ENCODE data around the gene TMC6.

TMC6 gene

GRCh38 chr17:78134899-78135385 lies 6.4 kb upstream of the TMC6 start:
- DNase-seq, result no peak

DNA sequence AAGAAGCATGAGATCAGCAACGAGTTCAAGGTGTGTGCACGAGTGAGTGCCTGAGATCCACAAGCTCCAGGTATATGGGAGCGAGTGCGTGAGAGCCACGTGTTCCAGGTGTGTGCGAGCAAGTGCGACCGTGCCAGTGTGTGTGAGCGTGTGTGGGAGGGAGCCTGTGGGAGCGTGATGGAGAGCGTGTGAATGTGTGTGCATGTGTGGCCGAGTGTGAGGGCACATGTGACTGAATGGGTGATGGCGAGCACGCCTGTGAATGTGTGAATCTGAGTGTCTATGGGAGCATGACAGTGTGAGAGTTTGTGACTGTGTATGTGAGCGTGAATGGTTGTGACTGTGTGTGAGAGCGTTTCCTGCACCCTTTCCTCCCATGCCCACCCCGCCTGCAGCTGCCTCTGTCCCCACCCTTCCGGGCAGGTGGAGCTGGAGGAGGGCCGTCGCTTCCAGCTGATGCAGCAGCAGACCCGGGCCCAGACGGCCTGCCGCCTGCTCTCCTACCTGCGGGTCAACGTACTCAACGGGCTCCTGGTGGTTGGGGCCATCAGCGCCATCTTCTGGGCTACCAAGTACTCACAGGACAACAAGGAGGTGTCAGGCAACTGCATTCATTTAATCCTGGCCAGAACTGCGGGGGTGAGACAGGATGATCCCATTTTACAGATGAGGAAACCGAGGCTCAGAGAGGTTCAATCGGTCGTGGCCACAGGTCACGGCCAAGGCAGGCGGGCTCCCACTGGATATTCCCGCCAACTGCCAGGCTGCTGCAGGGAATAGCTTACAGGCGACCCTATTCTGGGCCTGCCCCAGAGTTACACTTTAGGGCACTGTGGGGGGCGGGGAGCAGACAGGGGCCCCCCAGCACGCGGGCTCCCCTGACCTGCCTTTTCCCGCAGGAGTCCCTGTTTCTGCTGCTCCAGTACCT lies 5.7 kb upstream of the TMC6 start:
- peak; percentile 63 for DNase-seq

DNA sequence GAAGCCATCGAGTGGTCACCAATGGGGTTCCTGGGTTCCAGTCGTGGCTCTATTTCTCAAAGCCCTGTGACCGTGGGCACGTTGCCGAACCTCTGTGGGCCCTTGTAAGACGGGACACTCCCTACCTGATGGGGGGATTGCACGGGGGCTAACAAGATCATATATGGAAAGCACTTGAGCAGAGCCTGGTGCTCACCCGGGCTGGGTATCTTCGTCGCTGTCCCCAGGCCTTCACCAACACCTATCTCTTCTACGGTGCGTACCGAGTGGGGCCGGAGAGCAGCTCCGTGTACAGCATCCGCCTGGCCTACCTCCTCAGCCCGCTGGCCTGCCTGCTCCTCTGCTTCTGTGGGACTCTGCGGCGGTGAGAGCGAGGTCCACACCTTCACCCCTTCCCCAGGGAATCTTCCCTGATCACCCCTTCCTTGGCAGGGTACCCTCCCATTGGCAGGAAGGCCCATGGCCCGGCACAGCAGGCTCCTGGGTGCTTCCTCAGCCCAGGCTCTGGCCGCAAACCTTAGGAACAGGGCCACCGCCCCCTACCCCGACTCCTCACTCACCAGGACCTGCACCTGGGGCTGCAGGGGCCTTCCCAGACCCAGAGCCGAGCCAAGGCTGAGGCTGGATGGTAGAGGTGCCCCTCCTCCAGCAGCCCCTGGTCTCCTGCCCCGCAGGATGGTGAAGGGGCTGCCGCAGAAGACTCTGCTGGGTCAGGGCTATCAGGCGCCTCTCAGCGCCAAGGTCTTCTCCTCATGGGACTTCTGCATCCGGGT lies 4.8 kb upstream of the TMC6 start:
- no peak for DNase-seq

DNA sequence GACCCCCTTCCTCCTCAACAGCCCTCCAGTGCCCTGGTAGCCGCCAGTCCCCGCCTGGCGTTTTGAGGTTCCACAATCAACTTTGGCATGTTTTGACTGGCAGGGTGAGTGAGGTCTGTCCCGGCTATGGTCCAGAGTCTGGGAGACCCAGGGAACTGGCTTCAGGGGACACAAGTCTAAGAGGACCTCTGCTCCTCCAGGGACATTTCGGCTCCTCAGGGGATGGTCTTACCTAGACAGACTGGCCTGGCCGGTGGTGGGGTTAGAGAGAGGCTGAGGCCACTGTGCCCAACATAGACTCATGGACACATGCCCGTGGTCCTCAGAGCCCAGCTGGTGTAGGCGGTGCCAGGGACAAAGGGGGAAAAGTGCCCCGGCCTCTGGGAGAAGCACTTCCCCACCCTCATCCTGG lies 4.2 kb upstream of the TMC6 start:
- no peak for DNase-seq

DNA sequence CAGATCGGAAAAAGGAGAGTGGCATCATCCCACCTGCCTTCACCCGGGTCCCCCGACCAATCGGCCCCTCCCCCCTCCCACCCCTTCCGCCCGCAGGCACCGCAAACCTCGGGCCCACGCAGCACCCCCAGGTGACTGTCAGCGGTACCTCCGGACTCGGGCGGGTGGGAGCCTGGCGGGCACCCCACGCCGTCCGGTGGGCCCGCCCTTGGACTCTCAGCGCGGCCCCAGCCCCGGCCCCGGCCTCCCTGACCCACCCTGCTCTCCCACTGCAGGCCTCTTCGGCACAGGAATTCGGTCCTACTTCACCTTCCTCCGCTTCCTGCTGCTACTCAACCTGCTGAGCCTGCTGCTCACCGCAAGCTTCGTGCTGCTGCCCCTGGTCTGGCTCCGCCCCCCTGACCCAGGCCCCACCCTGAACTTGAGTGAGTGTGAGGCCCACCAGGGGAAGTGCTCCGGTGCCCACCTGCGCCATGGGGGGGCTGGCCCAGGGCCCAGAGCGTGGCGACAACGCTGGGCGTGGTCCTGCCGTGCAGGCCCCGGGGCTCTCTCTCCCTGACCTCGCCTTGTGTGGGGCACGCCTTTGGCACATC lies 3.6 kb upstream of the TMC6 start:
- DNase-seq, result peak; percentile 36

DNA sequence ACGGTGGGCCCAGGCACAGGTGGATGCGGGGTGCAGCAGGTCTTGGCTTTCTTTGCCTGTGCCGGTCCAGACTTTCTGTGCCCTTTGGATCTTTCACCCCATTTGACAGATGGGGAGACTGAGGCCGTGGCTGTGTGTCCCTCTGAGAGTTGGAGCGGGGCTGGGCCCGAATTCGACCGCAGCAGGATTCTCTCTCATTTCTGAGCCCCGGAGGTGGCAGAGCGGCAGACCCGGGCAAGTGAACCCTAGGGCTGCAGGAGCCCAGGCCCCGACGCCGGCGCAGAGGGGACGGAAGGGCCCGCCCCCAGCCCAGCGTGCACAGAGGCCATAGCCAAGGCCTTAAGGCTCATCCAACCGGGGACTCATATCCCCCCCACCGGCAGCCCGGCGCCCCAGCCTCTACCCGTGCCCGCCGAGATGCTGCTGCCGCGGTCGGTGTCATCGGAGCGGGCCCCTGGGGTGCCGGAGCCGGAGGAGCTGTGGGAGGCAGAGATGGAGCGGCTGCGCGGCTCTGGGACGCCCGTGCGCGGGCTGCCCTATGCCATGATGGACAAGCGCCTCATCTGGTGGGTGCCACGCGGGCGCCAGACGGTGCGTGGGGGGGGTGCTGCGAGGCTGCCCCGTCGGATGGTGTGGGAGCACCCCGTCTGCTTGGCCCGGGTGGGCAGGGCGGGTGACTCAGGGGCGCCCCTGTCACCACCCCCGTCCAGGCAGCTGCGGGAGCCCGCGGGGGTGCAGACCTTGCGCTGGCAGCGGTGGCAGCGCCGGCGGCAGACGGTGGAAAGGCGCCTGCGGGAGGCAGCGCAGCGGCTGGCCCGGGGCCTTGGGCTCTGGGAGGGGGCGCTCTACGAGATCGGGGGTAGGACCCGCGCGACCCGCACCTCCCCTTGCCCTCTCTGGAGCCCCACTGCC lies 2.9 kb upstream of the TMC6 start:
- peak; percentile 48 for DNase-seq

DNA sequence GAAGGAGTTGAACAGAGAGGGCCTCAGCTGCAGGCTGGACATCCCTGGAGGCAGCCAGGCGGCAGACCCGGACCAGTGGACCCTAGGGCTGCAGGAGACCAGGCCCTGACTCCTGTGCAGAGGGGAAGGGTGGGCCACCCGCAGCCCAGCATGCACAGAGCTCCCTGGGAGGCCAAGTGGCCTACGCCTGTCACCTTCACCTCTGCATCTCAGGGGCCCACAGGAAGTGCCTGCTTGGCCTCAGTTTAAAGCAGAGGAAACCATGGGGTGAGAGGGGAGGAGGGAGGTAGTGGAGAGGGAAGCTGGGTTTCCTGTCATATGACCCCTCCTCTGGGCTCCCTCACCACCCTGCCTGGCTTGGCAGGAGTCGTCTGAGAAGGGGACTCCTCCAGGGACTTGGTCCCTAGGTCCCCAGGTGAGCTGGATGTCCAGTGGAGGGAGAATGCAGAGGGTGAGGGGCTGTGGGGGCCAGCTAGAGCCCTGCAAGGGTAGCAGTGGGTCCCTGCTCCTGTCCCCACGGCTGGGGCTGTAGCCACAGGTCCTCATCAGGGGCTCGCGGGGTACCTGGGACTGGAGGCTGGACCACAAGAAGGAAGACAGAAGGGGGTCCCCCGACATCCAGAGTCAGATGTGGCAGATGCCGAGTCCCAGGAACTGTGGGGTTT lies 2.0 kb upstream of the TMC6 start, which contains the start of gene TMC8:
Gene TMC8 (plus strand): TSS at position 335 of the 665 bp plus-strand sequence. CDS start 818 bp downstream, outside the sequence.
- DNase-seq, result no peak

- no peak for DNase-seq
Measured at GRCh38 chr17:78130090-78130436, 1.5 kb upstream of the TMC6 start.

DNA sequence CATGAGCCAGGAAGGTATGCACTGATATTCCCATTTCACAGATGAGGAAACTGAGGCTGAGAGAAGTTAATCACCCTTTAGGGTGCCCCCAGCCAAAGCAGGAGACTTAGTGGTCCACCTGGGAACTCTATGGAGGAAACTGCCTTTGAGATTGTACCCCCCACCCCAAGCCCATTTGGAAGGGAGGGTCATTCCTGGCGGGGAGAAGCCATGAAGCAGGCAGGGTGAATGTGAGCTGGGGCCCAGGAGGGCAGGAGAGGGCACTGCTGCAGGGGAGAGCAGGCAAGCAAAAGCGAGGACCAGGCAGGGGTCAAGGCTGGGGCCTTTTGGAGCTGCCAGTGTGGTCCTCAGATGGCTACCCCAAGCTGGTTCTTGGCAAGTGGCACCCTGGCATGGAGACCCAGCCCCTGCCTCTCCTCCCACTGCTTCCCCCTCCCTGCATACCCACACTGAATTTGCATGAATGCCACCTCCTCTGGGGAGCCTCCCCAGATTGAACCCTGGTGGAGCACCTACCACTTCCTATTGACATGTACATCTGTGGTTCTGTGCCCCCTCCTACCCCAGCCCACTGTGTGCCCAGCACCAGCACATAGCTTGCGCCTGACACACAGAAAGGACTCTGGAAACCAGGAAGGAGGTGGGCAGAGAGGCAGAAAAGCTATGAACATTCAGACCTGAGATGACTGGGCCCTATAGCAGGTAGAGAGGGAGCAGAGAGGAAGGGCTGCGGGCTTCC lies 965 bp upstream of the TMC6 start:
- no peak for DNase-seq

DNA sequence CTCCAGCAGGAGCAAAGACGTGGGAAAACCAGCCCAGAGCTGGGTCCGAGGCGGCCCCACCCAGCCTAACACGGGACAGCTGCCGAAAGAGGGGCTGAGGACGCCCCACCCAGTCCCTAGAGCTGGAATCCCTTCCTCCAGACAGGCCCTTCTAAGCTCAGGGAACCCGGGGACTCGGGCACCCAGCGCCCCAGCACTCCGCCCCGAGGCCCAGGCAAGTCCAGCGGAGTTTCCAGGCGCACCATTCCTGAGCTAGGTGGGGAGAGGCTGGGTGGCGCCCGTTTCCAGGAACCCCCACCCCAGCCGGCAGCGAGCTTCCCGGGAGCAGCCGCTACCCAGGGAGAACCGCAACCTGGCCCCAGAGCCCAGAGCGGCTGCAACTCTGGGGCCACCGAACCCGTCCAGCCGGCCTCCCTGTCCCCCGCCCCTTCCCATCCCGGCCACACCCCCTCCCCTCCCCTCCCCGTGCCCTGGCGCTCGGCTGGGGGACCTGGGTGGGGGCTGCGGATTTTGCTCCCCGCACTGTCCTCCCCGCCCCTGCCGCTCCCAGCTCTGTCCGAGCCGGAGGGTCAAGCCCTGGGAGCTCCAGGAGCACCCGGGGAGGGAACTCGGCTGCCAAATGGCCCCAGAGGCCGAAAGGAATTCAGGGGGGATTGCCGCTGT lies 536 bp downstream of the TMC6 start:
- no peak for DNase-seq

DNA sequence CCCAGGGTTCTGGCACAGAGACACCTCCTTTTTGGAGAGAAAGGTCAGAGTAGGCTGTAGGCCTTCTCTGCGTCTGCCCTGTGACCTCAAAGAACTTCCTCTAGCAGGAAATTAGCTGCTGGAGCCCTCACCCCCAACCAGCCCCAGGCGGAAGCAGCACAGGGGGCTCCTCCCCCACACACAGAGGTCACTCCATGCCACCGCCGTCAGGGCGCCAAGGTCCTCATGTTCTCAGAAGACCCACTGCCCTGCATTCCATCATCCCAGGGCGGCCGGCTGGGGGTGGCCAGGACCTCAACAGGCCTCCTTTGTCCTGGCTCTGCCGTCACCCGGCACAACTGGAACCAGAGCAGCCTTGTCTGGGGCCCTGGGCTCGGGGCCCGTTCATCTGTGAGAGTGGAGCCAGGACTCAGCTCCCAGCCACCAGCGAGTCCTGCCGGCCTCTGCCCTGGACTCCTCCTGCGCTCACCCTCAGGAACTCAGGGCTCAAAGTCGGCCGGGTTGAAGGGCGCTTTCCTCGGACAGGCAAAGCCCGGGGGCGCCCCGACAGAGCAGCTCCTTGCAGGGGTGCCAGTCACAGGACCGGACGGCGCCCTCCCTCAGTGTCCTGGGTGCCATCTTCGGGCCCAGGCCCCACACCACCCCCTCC lies 1.2 kb downstream of the TMC6 start:
- DNase-seq, result no peak

GRCh38 chr17:78126895-78127238 lies 1.7 kb downstream of the TMC6 start:
- no peak for DNase-seq

GRCh38 chr17:78125976-78126894 lies 2.3 kb downstream of the TMC6 start:
- no peak for DNase-seq

GRCh38 chr17:78125138-78125913 lies 3.2 kb downstream of the TMC6 start:
- DNase-seq, result no peak

- DNase-seq, result no peak
Measured at GRCh38 chr17:78124836-78125137, 3.8 kb downstream of the TMC6 start.

GRCh38 chr17:78124081-78124835 lies 4.3 kb downstream of the TMC6 start:
- no peak for DNase-seq

DNA sequence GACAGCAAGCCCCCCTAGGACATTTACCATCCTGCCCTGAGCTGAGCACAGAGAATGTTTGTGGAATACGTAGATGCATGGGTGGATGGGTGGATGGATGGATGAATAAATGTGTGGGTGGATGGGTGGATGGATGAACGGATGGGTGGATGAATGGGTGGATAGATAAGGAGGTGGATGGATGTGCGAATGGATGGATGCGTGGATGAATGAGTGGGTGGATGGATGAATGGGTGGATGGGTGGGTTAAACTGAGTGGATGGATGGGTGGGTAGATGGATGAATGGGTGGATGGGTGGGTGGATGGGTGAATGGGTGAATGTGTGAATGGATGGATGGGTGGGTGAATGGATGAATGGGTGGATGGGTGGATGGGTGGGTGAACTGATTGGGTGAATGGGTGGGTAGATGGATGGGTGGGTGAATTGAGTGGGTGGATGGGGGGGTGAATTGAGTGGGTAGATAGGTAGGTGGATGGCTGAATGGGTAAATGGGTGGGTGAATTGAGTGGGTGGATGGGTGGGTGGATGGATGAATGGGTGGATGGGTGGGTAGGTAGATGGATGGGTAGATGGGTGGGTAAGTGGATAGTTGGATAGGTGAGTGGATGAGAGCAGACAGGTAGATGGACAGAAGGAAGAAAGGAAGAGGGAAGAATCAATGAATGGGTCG lies 5.2 kb downstream of the TMC6 start:
- no peak for DNase-seq
